ENCODE results near the gene SMIM43.
"Not testable (repeated sequence)": the region's sequence is repeated elsewhere in the genome, so short reads cannot be mapped to it uniquely, and the experiment has no call there.

Gene SMIM43

DNA sequence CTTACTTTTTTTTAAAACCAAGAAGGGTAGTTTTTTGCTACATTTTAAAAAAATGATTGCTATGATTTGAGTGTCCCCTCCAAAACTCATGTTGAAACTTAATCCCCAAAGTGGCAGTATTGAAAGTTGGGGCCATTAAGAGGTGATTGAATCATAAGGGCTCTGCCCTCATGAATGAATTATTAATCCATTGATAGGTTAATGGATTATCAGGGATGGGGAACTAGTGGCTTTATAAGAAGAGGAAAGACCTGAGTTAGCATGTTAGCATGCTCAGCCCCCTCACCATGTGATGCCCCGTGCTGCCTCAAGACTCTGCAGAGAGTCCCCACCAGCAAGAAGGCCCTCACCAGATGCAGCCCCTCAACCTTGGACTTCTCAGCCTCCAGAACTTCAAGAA, 31.0 kb downstream of the SMIM43 start:
- DNase-seq, result no peak

GRCh38 chr4:121729753-121730152, 35.2 kb downstream of the SMIM43 start:
- not testable (repeated sequence) for DNase-seq

DNA sequence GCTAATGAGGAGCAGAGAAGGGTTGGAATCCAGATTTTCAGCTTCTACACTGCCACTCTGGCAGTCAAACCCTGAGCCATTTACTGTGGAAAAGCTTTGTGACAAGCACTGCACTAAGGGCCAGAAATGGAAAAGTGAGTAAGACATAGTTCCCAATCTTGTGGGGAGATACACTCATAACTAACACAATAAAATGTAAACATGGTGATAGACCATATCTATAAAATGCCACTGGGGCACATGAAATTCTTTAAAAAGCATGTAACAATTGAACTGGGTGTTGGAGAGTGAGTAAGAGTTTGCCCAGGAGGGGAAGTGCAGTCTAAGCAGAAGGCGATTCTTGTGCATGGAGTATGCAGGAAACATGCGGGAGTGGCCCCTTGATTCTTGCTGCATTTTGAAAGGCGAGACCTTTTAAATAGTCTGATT, 36.2 kb downstream of the SMIM43 start:
- DNase-seq, result no peak

DNA sequence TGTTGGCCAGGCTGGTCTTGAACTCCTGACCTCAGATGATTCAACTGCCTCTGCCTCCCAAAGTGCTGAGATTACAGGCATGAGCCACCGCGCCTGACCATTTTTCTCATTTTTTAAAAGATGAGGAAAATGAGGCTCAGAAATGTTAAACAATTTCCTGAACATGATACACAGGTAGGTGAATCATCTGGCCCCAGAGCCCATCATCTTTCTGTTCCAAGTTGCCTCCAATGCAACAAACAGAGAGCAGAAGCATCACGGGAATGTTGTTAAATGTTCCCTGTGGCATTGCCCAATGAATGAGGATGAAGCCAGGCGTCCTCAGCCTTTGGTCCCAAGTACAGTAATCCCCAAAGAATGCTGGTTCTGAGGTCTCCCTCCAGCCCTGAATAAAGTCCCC, 36.9 kb downstream of the SMIM43 start:
- DNase-seq, result no peak

GRCh38 chr4:121726642-121727268, 38.2 kb downstream of the SMIM43 start:
- no peak for DNase-seq

DNA sequence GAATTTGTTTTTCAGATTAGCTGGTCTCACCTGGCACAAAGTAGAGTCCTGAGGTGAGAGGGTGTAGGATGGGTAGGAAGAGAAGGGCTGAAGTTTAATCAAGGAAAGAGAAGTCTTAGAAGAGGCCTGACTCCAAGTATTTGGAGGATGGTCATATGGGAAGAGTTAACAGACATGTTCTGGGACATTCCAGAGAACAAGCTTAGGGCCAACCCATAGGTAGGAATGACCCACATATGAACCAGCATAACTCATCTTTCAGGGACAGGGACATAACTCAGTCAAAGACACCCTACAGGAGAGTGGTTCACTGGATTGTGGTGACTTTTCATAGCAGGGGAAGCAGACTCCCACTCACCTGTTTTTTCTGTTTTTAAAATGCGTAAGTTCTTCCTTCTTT, 40.3 kb downstream of the SMIM43 start:
- no peak for DNase-seq

DNA sequence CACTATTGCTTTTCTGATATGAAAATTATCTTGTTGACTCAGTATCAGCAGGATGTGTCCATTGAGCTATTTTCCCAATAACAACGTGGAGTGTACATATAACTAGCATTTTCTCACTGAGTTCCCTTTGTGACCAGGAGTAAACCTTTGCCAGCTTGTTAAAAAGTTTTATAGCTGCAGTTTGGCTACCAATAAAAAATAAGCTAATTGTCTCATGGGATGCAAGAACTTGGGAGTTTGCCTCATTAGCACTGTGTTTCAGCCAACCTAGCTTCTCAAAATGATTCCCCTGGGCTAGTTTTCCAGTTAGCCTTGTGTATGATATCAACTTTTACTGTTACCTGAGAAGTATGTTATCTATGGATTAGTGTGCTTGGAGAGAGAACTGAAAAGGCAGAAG, 43.3 kb downstream of the SMIM43 start:
- no peak for DNase-seq

GRCh38 chr4:121720109-121720508, 44.9 kb downstream of the SMIM43 start:
- no peak for DNase-seq

DNA sequence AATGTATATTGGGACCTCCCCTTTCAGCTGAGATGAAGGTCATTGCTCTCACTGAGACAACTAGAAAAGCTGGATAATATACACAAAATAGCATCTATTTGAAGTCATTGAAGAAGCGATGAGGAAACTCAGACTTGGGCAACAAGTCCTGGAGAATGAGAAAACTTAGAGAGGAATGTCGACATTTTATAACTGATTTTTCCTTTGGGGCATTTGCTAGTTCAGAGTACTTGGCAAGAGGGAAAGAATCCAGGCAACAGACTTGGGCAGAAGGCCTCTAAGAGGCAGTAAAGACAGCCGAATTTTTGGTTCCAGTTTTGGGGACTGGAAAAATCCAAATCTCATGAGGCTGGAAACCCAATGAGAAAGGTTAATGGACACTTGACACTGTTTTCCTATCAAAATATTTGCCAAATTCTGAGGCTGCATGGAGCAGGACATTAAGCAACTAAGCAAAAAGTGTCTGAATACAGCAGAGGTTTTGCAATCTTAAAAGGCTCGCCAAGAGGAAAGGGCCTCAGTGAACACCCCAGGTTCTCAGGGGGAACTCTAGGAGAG, 47.2 kb downstream of the SMIM43 start:
- no peak for DNase-seq

- no peak for DNase-seq
Observed at GRCh38 chr4:121714548-121714947, 50.4 kb downstream of the SMIM43 start.

DNA sequence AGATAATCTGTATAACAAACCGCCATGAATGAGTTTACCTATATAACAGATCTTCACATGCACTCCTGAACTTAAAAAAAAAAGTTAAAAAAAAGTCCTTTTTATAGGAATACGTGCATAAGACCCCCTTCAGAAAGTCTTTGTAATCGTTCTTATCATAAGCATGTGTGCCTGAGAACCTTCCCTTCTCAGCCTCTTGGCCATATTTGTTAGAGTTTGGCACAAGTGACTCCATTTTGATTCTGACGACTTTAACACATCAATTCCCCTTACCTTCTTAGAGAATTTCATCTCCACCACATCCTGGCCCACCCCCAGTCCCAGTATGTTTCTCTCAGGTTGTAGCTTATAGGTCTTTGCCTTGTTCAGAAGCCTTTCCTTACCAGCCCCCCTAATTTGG, 52.2 kb downstream of the SMIM43 start:
- DNase-seq, result no peak

GRCh38 chr4:121712001-121712651, 52.8 kb downstream of the SMIM43 start:
- no peak for DNase-seq

DNA sequence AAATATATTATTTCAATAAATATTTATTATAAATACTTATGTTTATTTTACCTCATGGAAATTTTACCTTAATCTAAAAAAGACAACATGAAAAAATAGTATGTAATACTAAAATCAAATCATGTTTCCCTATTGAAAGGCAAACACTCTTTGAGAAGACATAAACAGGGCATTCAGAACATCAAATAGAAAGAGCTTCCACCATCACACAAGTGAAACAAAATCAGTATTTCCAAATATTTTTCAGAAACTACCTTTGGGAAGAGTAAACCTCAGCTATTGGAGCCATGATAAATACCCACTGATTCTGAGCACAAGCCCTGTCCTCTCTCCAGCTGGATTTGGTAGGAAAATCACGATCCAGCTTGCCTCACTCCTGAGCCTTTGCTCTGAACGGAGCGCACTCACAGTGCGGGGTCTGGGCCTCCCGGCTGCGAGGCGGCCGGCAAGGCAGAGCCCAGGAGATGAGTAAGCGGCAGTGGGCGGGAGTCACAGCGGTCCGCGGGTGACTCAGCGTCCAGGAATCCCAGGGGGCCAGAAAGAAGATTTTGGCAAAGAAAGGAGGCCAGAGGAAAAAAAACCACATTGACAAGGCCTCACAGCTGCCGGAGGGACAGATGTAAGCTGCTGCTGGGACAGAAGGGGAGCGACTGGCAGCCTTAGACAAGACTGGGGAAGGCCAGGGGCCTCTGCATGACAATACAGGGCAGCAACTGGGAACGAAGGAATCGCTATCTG, 53.5 kb downstream of the SMIM43 start:
- no peak for DNase-seq

- no peak for DNase-seq
Observed at GRCh38 chr4:121709766-121710405, 55.1 kb downstream of the SMIM43 start.
